Measurements from ENCODE around the gene TEX14.

TEX14 gene

DNA sequence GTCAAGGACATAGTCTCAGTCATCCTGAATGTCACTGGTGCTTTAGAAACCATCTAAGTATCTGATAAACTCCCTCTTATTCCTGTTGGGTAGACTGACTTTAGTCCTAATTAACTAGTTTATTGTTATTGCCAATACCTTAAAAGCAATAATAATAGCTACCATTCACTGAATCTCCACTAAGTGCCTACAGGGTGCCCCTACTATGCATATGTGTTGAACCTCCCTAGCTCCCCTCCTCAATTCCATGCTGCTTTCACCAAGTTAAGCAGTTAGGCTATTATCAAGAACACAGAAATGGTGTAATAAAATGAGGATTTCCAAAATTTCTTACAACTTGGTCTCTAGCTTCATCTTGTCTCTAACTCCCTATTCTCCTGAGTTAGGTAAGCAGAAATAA lies 89.9 kb downstream of the TEX14 start:
- Histone ChIP-seq H2AFZ (no peak overlapping the region), H3K9me3 (ENCODE audit: control insufficient read depth, low read length) (no peaks in the 10 kb centered on the region), H3K36me3 (ENCODE audit: control insufficient read depth, insufficient read depth, low read length) (no peaks in the 10 kb centered on the region), H3K4me1 (no peaks in the 10 kb centered on the region), H3K79me2 (no peaks in the 10 kb centered on the region), H3K4me3 (ENCODE audit: low read depth, low read length) (no peak overlapping the region), H3K27me3 (ENCODE audit: control insufficient read depth, insufficient read depth, low read length) (no peaks in the 10 kb centered on the region), H3K9ac (no peak overlapping the region), H3K27ac (no peak overlapping the region), H3K4me2 (ENCODE audit: low read length) (no peak overlapping the region)
- TF ChIP-seq, protein P1, sequence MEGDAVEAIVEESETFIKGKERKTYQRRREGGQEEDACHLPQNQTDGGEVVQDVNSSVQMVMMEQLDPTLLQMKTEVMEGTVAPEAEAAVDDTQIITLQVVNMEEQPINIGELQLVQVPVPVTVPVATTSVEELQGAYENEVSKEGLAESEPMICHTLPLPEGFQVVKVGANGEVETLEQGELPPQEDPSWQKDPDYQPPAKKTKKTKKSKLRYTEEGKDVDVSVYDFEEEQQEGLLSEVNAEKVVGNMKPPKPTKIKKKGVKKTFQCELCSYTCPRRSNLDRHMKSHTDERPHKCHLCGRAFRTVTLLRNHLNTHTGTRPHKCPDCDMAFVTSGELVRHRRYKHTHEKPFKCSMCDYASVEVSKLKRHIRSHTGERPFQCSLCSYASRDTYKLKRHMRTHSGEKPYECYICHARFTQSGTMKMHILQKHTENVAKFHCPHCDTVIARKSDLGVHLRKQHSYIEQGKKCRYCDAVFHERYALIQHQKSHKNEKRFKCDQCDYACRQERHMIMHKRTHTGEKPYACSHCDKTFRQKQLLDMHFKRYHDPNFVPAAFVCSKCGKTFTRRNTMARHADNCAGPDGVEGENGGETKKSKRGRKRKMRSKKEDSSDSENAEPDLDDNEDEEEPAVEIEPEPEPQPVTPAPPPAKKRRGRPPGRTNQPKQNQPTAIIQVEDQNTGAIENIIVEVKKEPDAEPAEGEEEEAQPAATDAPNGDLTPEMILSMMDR (IDR thresholded peaks at IDR 0.05), result no peak

DNA sequence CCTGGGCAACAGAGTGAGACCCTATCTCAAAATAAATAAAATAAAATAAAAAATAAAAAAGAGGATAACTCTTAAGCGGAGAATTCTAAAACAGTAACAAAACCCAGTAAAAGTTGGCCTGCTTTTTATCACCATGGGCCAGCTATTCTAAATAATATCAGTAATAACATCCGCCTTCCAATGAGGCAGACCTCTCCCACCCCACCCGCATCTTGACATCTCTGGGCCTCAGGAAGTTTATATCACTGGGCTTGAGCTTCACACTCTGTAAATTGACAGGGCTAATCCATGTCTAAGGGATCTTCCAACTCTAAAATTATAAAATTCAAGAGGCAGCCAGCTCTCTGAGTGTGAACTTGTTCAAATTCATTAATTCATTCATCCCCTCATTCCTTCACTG lies 94.5 kb downstream of the TEX14 start:
- Histone ChIP-seq H3K36me3 (ENCODE audit: control insufficient read depth, insufficient read depth, low read length) (no peaks in the 10 kb centered on the region), H3K9me3 (ENCODE audit: control insufficient read depth, low read length) (no peaks in the 10 kb centered on the region), H3K27me3 (ENCODE audit: control insufficient read depth, insufficient read depth, low read length) (no peaks in the 10 kb centered on the region), H3K4me3 (ENCODE audit: low read depth, low read length) (no peak overlapping the region), H3K27ac (no peak overlapping the region), H3K79me2 (no peaks in the 10 kb centered on the region), H3K9ac (no peak overlapping the region), H3K4me1 (no peaks in the 10 kb centered on the region), H3K4me2 (ENCODE audit: low read length) (no peak overlapping the region), H2AFZ (no peak overlapping the region)
- TF ChIP-seq, protein P1 (IDR thresholded peaks at IDR 0.05), result no peak

DNA sequence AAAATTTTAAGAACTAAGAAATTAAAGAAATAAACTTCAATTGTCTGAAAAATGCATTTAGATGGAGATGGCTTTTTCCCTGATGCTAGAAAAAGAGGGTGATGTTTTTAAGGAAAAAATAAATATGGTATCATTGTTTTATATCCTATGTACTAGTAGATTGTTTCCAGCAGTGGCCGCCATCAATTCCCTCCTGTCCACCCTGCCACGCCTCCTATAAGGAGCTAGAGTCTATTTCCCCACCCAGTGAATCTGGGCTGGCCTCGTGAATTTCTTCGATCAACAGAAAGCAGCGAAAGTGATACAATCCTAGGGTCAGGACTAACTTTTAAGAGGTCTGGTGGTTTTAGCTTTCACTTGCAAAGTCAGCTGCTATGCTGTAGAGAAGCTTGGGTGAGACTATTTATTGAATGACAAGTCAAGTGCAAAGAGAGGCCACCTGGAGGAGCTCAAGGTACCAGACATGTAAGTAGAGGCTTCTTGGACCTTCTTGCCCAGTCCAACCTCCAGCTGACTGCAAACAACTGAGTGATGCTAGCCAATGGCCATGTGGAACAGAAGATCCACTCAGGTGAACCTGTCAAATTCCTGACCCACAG lies 96.6 kb downstream of the TEX14 start:
- Histone ChIP-seq H3K4me1 (no peaks in the 10 kb centered on the region), H3K4me2 (ENCODE audit: low read length) (no peak overlapping the region), H2AFZ (no peak overlapping the region), H3K9ac (no peak overlapping the region), H3K4me3 (ENCODE audit: low read depth, low read length) (no peak overlapping the region), H3K36me3 (ENCODE audit: control insufficient read depth, insufficient read depth, low read length) (no peaks in the 10 kb centered on the region), H3K27ac (no peak overlapping the region), H3K79me2 (no peaks in the 10 kb centered on the region), H3K9me3 (ENCODE audit: control insufficient read depth, low read length) (no peaks in the 10 kb centered on the region), H3K27me3 (ENCODE audit: control insufficient read depth, insufficient read depth, low read length) (no peaks in the 10 kb centered on the region)
- TF ChIP-seq, protein P1 (IDR thresholded peaks at IDR 0.05), result no peak

DNA sequence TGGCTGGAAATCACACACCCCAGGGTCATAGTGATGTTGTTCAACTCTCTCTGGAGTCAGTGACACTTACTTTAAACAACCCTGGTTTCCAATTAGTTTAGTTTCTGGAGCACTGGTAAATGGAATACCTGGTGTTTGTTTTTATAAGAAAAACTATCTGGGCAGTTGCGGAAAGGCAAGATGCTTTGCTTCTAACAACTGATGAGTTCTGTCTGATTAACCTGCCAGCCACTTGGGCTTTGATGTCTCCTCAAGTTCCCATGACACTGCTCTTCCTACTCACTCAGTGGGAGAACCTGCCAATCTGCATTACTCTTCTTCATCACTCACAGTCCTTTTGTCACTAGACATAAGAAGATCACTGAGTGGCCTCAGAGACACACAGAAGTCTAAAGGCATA lies 98.7 kb downstream of the TEX14 start:
- Histone ChIP-seq H3K27ac (no peak overlapping the region), H2AFZ (no peak overlapping the region), H3K36me3 (ENCODE audit: control insufficient read depth, insufficient read depth, low read length) (no peaks in the 10 kb centered on the region), H3K4me1 (no peaks in the 10 kb centered on the region), H3K4me2 (ENCODE audit: low read length) (no peak overlapping the region), H3K27me3 (ENCODE audit: control insufficient read depth, insufficient read depth, low read length) (no peaks in the 10 kb centered on the region), H3K4me3 (ENCODE audit: low read depth, low read length) (no peak overlapping the region), H3K9ac (no peak overlapping the region), H3K9me3 (ENCODE audit: control insufficient read depth, low read length) (no peaks in the 10 kb centered on the region), H3K79me2 (no peaks in the 10 kb centered on the region)
- TF ChIP-seq, protein P1 (IDR thresholded peaks at IDR 0.05), result no peak

DNA sequence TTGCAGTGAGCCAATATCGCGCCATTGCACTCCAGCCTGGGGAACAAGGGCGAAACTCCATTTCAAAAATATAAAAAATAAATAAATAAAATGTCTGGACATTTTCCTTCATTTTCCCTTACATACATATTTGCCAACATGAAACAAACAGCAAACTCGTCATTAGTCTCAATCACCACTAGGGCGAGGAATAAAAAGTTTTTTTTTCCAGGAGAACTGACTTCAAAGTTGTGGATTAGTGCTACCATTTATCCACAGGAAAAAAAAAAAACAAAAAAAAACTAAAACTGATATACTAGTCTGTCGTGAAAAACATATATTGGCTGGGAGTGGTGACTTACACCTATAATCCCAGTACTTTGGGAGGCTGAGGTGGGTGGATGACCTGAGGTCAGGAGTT lies 100.4 kb downstream of the TEX14 start:
- Histone ChIP-seq H3K9ac (no peak overlapping the region), H3K4me1 (no peaks in the 10 kb centered on the region), H2AFZ (no peak overlapping the region), H3K27ac (no peak overlapping the region), H3K9me3 (ENCODE audit: control insufficient read depth, low read length) (no peaks in the 10 kb centered on the region), H3K36me3 (ENCODE audit: control insufficient read depth, insufficient read depth, low read length) (no peaks in the 10 kb centered on the region), H3K79me2 (no peaks in the 10 kb centered on the region), H3K4me2 (ENCODE audit: low read length) (no peak overlapping the region), H3K4me3 (ENCODE audit: low read depth, low read length) (no peak overlapping the region), H3K27me3 (ENCODE audit: control insufficient read depth, insufficient read depth, low read length) (no peaks in the 10 kb centered on the region)
- TF ChIP-seq, protein P1 (IDR thresholded peaks at IDR 0.05), result no peak

Data from parathyroid adenoma (tissue), 2 donors.